ENCODE measurements around the gene ADGRA1.

The ADGRA1 gene

GRCh38 chr10:133098426-133099124 is 10.9 kb downstream of the ADGRA1 start:
- H3K36me3 ChIP-seq (ENCODE audit: low read length): no peaks in the 10 kb centered on the region
- H3K27ac ChIP-seq (ENCODE audit: low read depth, low read length): no peak overlapping the region
- H3K9ac ChIP-seq (ENCODE audit: low read length): no peak overlapping the region
- H3K4me3 ChIP-seq (ENCODE audit: insufficient read depth, low read length, poor library complexity, severe bottlenecking): no peak overlapping the region
- no peaks in the 10 kb centered on the region for H3K9me3 ChIP-seq (ENCODE audit: insufficient read depth, low read length)
- no peaks in the 10 kb centered on the region for H4K20me1 ChIP-seq (ENCODE audit: low read depth, low read length)
- H3K4me2 ChIP-seq (ENCODE audit: low read depth, low read length, poor library complexity, severe bottlenecking): no peak overlapping the region
- H3K27me3 ChIP-seq (ENCODE audit: low read length): no peaks in the 10 kb centered on the region; the same call in 1 of the 2 replicates
- TF ChIP-seq EZH2phosphoT487 (conservative IDR thresholded peaks at IDR 0.05; ENCODE audit: low read length): no peak
- TF ChIP-seq, protein P1, sequence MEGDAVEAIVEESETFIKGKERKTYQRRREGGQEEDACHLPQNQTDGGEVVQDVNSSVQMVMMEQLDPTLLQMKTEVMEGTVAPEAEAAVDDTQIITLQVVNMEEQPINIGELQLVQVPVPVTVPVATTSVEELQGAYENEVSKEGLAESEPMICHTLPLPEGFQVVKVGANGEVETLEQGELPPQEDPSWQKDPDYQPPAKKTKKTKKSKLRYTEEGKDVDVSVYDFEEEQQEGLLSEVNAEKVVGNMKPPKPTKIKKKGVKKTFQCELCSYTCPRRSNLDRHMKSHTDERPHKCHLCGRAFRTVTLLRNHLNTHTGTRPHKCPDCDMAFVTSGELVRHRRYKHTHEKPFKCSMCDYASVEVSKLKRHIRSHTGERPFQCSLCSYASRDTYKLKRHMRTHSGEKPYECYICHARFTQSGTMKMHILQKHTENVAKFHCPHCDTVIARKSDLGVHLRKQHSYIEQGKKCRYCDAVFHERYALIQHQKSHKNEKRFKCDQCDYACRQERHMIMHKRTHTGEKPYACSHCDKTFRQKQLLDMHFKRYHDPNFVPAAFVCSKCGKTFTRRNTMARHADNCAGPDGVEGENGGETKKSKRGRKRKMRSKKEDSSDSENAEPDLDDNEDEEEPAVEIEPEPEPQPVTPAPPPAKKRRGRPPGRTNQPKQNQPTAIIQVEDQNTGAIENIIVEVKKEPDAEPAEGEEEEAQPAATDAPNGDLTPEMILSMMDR (IDR thresholded peaks at IDR 0.05; ENCODE audit: insufficient read depth, low read length, poor library complexity, severe bottlenecking): no peak
- H3F3A ChIP-seq (ENCODE audit: insufficient read depth): no peaks in the 10 kb centered on the region
- no peaks in the 10 kb centered on the region for H3K9me2 ChIP-seq (replicated peaks; ENCODE audit: insufficient read depth, low read length)
- H3K79me2 ChIP-seq (ENCODE audit: insufficient read depth, low read length): no peaks in the 10 kb centered on the region
- no peak overlapping the region for H2AFZ ChIP-seq (ENCODE audit: low read depth, low read length, severe bottlenecking)

GRCh38 chr10:133099571-133099970 is 11.8 kb downstream of the ADGRA1 start:
- H3K79me2 ChIP-seq (ENCODE audit: insufficient read depth, low read length): no peaks in the 10 kb centered on the region
- no peak overlapping the region for H3K9ac ChIP-seq (ENCODE audit: low read length)
- H3K9me3 ChIP-seq (ENCODE audit: insufficient read depth, low read length): no peaks in the 10 kb centered on the region
- no peak overlapping the region for H3K4me3 ChIP-seq (ENCODE audit: insufficient read depth, low read length, poor library complexity, severe bottlenecking)
- H3K27me3 ChIP-seq (ENCODE audit: low read length): no peaks in the 10 kb centered on the region; the same call in 1 of the 2 replicates
- no peaks in the 10 kb centered on the region for H3K9me2 ChIP-seq (replicated peaks; ENCODE audit: insufficient read depth, low read length)
- TF ChIP-seq EZH2phosphoT487 (conservative IDR thresholded peaks at IDR 0.05; ENCODE audit: low read length): no peak
- TF ChIP-seq, protein P1 (IDR thresholded peaks at IDR 0.05; ENCODE audit: insufficient read depth, low read length, poor library complexity, severe bottlenecking): no peak
- no peaks in the 10 kb centered on the region for H3K36me3 ChIP-seq (ENCODE audit: low read length)
- H2AFZ ChIP-seq (ENCODE audit: low read depth, low read length, severe bottlenecking): no peak overlapping the region
- H3F3A ChIP-seq (ENCODE audit: insufficient read depth): no peaks in the 10 kb centered on the region
- no peaks in the 10 kb centered on the region for H4K20me1 ChIP-seq (ENCODE audit: low read depth, low read length)
- no peak overlapping the region for H3K4me2 ChIP-seq (ENCODE audit: low read depth, low read length, poor library complexity, severe bottlenecking)
- H3K27ac ChIP-seq (ENCODE audit: low read depth, low read length): no peak overlapping the region

DNA sequence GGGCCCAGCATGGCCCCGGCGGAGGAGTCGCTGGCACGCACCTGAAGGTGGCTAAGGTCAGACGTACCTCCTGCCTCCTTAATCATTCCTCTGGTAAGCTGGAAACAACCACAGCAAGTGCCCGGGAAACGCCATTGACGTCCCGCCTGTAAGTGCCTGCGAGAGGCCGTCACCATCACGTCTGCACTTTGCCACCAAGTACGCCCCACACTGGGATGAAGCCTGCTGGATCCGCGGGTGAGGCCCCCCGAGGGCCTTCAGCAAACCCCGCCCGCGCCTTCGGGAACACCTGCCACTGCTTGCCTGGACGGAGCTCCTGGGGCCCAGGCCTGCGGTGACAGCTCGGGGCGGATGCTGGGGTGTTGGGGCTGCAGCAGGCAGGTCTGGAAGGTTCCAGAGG is 12.5 kb downstream of the ADGRA1 start:
- Histone ChIP-seq H3F3A (ENCODE audit: insufficient read depth) (no peaks in the 10 kb centered on the region), H3K9ac (ENCODE audit: low read length) (no peak overlapping the region), H3K9me3 (ENCODE audit: insufficient read depth, low read length) (no peaks in the 10 kb centered on the region), H4K20me1 (ENCODE audit: low read depth, low read length) (no peaks in the 10 kb centered on the region), H3K36me3 (ENCODE audit: low read length) (no peaks in the 10 kb centered on the region), H3K27ac (ENCODE audit: low read depth, low read length) (no peak overlapping the region), H2AFZ (ENCODE audit: low read depth, low read length, severe bottlenecking) (no peak overlapping the region), H3K4me3 (ENCODE audit: insufficient read depth, low read length, poor library complexity, severe bottlenecking) (no peak overlapping the region), H3K27me3 (ENCODE audit: low read length) (no peaks in the 10 kb centered on the region), H3K79me2 (ENCODE audit: insufficient read depth, low read length) (no peaks in the 10 kb centered on the region), H3K4me2 (ENCODE audit: low read depth, low read length, poor library complexity, severe bottlenecking) (no peak overlapping the region), H3K9me2 (replicated peaks; ENCODE audit: insufficient read depth, low read length) (no peaks in the 10 kb centered on the region)
- TF ChIP-seq, protein P1 (IDR thresholded peaks at IDR 0.05; ENCODE audit: insufficient read depth, low read length, poor library complexity, severe bottlenecking): no peak
- no peak for TF ChIP-seq EZH2phosphoT487 (conservative IDR thresholded peaks at IDR 0.05; ENCODE audit: low read length)
